Activated T-cell treated with anti-CD3 and anti-CD28 coated beads for 4 hours (primary cell): ENCODE measurements around the gene NOP56.

ENCODE experiments used
- DNase-seq: peaks from one replicate; pipeline ENCODE4 v3.0.0-alpha.2; 2020

Gene NOP56

GRCh38 chr20:2705931-2706645, 53.7 kb downstream of the NOP56 start:
- no peak for DNase-seq

GRCh38 chr20:2706688-2707352, 54.4 kb downstream of the NOP56 start:
- no peak for DNase-seq

GRCh38 chr20:2707353-2708072, 55.1 kb downstream of the NOP56 start:
- DNase-seq: no peak
